K562 (cell line): Measurements from ENCODE around the gene KIF5A. TPM values are rescaled to one million over a fixed set of nuclear protein-coding genes. Genes with fewer than 3 reads are reported as not detected.

Experiments
- ELK3 ChIP-seq: fragments of 450-650 bp; formaldehyde crosslinking; IDR thresholded peaks from 2 replicates; pipeline ENCODE4 v1.4.0; 2020; ENCODE audit warnings: mild to moderate bottlenecking
- FOXP4 ChIP-seq: sonication (generic); formaldehyde crosslinking; IDR thresholded peaks from 2 replicates; pipeline ENCODE4 v1.8.0; 2022; ENCODE audit warnings: mild to moderate bottlenecking, missing genetic modification reagents, borderline replicate concordance
- IRF9 ChIP-seq: fragments of 450-650 bp; IDR thresholded peaks from 2 replicates; pipeline ENCODE4 v1.6.1; 2016; ENCODE audit warnings: missing biosample characterization, missing genetic modification characterization
- KAT7 ChIP-seq: sonication (generic); formaldehyde crosslinking; IDR thresholded peaks from 2 replicates; pipeline ENCODE4 v1.8.0; 2022; ENCODE audit warnings: missing genetic modification reagents, mild to moderate bottlenecking, borderline replicate concordance
- MAFF ChIP-seq: IDR thresholded peaks from 2 replicates; pipeline ENCODE4 v1.6.1; 2012; ENCODE audit warnings: low read length, improper control_type of control experiment
- MTA3 ChIP-seq: fragments of 450-650 bp; formaldehyde crosslinking; IDR thresholded peaks from 2 replicates; pipeline ENCODE4 v1.6.1; 2017; ENCODE audit warnings: mild to moderate bottlenecking, borderline replicate concordance
- PKNOX1 ChIP-seq: fragments of 450-650 bp; IDR thresholded peaks from 2 replicates; pipeline ENCODE4 v1.6.1; 2016
- PTTG1 ChIP-seq: fragments of 450-650 bp; IDR thresholded peaks from 2 replicates; pipeline ENCODE4 v1.6.1; 2016; ENCODE audit warnings: low read depth, mild to moderate bottlenecking, missing genetic modification characterization, missing compliant biosample characterization
- RAD51 ChIP-seq: fragments of 450-650 bp; IDR thresholded peaks from 2 replicates; pipeline ENCODE4 v1.7.1; 2016; ENCODE audit warnings: low read depth, mild to moderate bottlenecking, borderline replicate concordance
- RBM22 ChIP-seq: fragments of 200-400 bp; formaldehyde crosslinking; IDR thresholded peaks from 2 replicates; pipeline ENCODE4 v1.6.1; 2018; ENCODE audit warnings: low read length, low read depth; ENCODE audit not compliant: poor library complexity, severe bottlenecking
- THAP7 ChIP-seq: fragments of 250-450 bp; sonication (Bioruptor Pico); IDR thresholded peaks from 2 replicates; pipeline ENCODE4 v1.5.0; 2021
- XRCC3 ChIP-seq: fragments of 450-650 bp; IDR thresholded peaks from 2 replicates; pipeline ENCODE4 v1.6.1; 2017; ENCODE audit warnings: mild to moderate bottlenecking, moderate library complexity
- ZBTB11 ChIP-seq, 3 experiments: fragments of 200-800 bp in 1 of 3; fragments of 250-450 bp in 1 of 3; fragments of 450-650 bp in 1 of 3; sonication (Bioruptor Pico) in 1 of 3; sonication (Bioruptor generic) in 1 of 3; formaldehyde crosslinking in 1 of 3; IDR thresholded peaks; 2 replicates each; pipeline versions ENCODE4 v1.6.1 to v1.8.0; 2016 to 2022; ENCODE audit warnings: mild to moderate bottlenecking in 2 of 3, missing genetic modification characterization in 2 of 3, missing compliant biosample characterization in 1 of 3, moderate library complexity in 1 of 3
- ZNF133 ChIP-seq: fragments of 250-450 bp; sonication (Bioruptor Pico); IDR thresholded peaks from 2 replicates; pipeline ENCODE4 v1.4.0; 2020; ENCODE audit warnings: mild to moderate bottlenecking
- ZNF24 ChIP-seq: fragments of 450-650 bp; IDR thresholded peaks from 2 replicates; pipeline ENCODE4 v1.6.1; 2016
- ZNF583 ChIP-seq: fragments of 250-450 bp; sonication (Bioruptor Pico); IDR thresholded peaks from 2 replicates; pipeline ENCODE4 v1.4.0; 2020
- ZNF584 ChIP-seq: fragments of 200-800 bp; sonication (Bioruptor generic); IDR thresholded peaks from 2 replicates; pipeline ENCODE4 v1.6.1; 2016; ENCODE audit warnings: low read depth, mild to moderate bottlenecking, missing genetic modification characterization, missing compliant biosample characterization
- ZNF717 ChIP-seq: fragments of 250-450 bp; sonication (Bioruptor Pico); IDR thresholded peaks from 2 replicates; pipeline ENCODE4 v1.5.0; 2021
- ZNF79 ChIP-seq: fragments of 250-450 bp; sonication (Bioruptor Pico); IDR thresholded peaks from 2 replicates; pipeline ENCODE4 v1.4.0; 2020; ENCODE audit warnings: low read depth, mild to moderate bottlenecking, moderate library complexity
- polyA plus RNA-seq, 8 experiments: library from polyadenylated mRNA; depleted of rRNA in 4 of 8; stranded (reverse) in 5 of 8; unstranded in 3 of 8; fragments of >200 nt; fragmentation: Nextera tagmentation in 2 of 8; fragmentation: Illumina TruSeq in 1 of 8; extraction: Ambion mirVana in 2 of 8; extraction: Trizol in 1 of 8; gene quantifications; 2 replicates each; pipeline versions ENCODE4 v1.2.1 to v1.2.3, GENCODE V29; 2011 to 2014; ENCODE audit warnings: inconsistent platforms in 1 of 8, missing spikeins in 1 of 8
- total RNA-seq, 7 experiments: library from RNA; depleted of rRNA in 6 of 7; stranded (reverse); fragments of >200 nt in 6 of 7; fragmentation: Illumina TruSeq in 2 of 7; extraction: Trizol in 2 of 7; gene quantifications; 2 replicates each; pipeline versions ENCODE4 v1.2.1 to v1.2.3, GENCODE V29; 2011 to 2021; ENCODE audit warnings: low replicate concordance in 1 of 7

Gene KIF5A
- total and polyA plus RNA-seq, 9 of the 15 experiments (the other 6 are each of a cell fraction or from before 2014, with no cell fraction given): 3.4 to 17.7 (median 8.0) TPM

- no peak for TF ChIP-seq ELK3 (CRISPR knock-in tag)
- no peak for TF ChIP-seq RAD51
- no peak for TF ChIP-seq ZNF584 (CRISPR knock-in tag)
- no peak for TF ChIP-seq ZNF24
- TF ChIP-seq PKNOX1: no peak
- TF ChIP-seq MAFF: no peak
- no peak for TF ChIP-seq ZNF583 (CRISPR knock-in tag)
- no peak for TF ChIP-seq ZNF717 (CRISPR knock-in tag)
- 0 out of 2 replicates have a peak, but pooled peaks have one; percentile 79 for TF ChIP-seq KAT7 (CRISPR knock-in tag)
- no peak for TF ChIP-seq THAP7 (CRISPR knock-in tag)
- TF ChIP-seq XRCC3: no peak
- TF ChIP-seq RBM22: no peak
- TF ChIP-seq ZBTB11 (CRISPR knock-in tag; IDR thresholded peaks at IDR 0.05): no peak
- 0 out of 2 replicates have a peak, but pooled peaks have one; percentile 18 for TF ChIP-seq MTA3
- no peak for TF ChIP-seq FOXP4 (CRISPR knock-in tag)
- no peak for TF ChIP-seq ZNF79
- no peak for TF ChIP-seq IRF9 (tag)
- TF ChIP-seq PTTG1: no peak
- TF ChIP-seq ZNF133 (CRISPR knock-in tag): no peak
These were observed 3.0 kb downstream of the KIF5A start (continued) for GRCh38 chr12:57552835-57553313.
